K562 (cell line): Measurements from ENCODE around the gene MPIG6B. TPM values are rescaled to one million over a fixed set of nuclear protein-coding genes. Genes with fewer than 3 reads are reported as not detected.

Experiments used
- ELF4 ChIP-seq: fragments of 450-650 bp; formaldehyde crosslinking; IDR thresholded peaks from 2 replicates; pipeline ENCODE4 v1.4.0; 2022; ENCODE audit warnings: missing genetic modification characterization
- FOXK1 ChIP-seq: sonication (generic); formaldehyde crosslinking; IDR thresholded peaks from 2 replicates; pipeline ENCODE4 v1.8.0; 2022; ENCODE audit warnings: missing genetic modification reagents, mild to moderate bottlenecking, borderline replicate concordance
- HNRNPUL1 ChIP-seq: fragments of 200-400 bp; formaldehyde crosslinking; IDR thresholded peaks from 2 replicates; pipeline ENCODE4 v1.6.1; 2017; ENCODE audit warnings: low read length
- HOXB6 ChIP-seq: fragments of 250-450 bp; sonication (Bioruptor Pico); IDR thresholded peaks from 2 replicates; pipeline ENCODE4 v1.5.1; 2022; ENCODE audit warnings: mild to moderate bottlenecking, borderline replicate concordance
- ID3 ChIP-seq, 2 experiments: fragments of 250-450 bp in 1 of 2; fragments of 450-650 bp in 1 of 2; sonication (Bioruptor Pico) in 1 of 2; IDR thresholded peaks; 2 replicates each; pipeline versions ENCODE4 v1.6.1 to v1.8.0; 2016 to 2021; ENCODE audit warnings: mild to moderate bottlenecking in 2 of 2, moderate library complexity in 2 of 2, missing compliant biosample characterization in 1 of 2, missing genetic modification characterization in 1 of 2
- MLLT1 ChIP-seq, 2 experiments: fragments of 450-650 bp; IDR thresholded peaks; 2 replicates each; pipeline ENCODE4 v1.6.1; 2016
- MTA3 ChIP-seq: fragments of 450-650 bp; formaldehyde crosslinking; IDR thresholded peaks from 2 replicates; pipeline ENCODE4 v1.6.1; 2017; ENCODE audit warnings: mild to moderate bottlenecking, borderline replicate concordance
- NFIX ChIP-seq: fragments of 250-450 bp; sonication (Bioruptor Pico); IDR thresholded peaks from 2 replicates; pipeline ENCODE4 v1.4.0; 2020; ENCODE audit warnings: low read depth, mild to moderate bottlenecking, moderate library complexity
- PHB2 ChIP-seq: fragments of 450-650 bp; IDR thresholded peaks from 2 replicates; pipeline ENCODE4 v1.6.1; 2017; ENCODE audit warnings: low read depth
- SRSF3 ChIP-seq: fragments of 200-400 bp; formaldehyde crosslinking; IDR thresholded peaks from 2 replicates; pipeline ENCODE4 v1.6.1; 2016; ENCODE audit warnings: mild to moderate bottlenecking, low read length, moderate library complexity; ENCODE audit not compliant: insufficient read depth
- STAT5B ChIP-seq: fragments of 250-450 bp; sonication (Bioruptor Pico); IDR thresholded peaks from 2 replicates; pipeline ENCODE4 v1.8.0; 2021; ENCODE audit warnings: mild to moderate bottlenecking, inconsistent platforms
- USF1 ChIP-seq: sonication (generic); formaldehyde crosslinking; IDR thresholded peaks from 2 replicates; pipeline ENCODE4 v1.9.0; 2022; ENCODE audit warnings: mild to moderate bottlenecking, missing genetic modification reagents
- ZBTB40 ChIP-seq, 2 experiments: fragments of 450-650 bp in 1 of 2; sonication (generic) in 1 of 2; formaldehyde crosslinking in 1 of 2; IDR thresholded peaks; 2 replicates each; pipeline versions ENCODE4 v1.7.1 to v1.9.0; 2016 to 2022; ENCODE audit warnings: inconsistent platforms in 1 of 2, mild to moderate bottlenecking in 1 of 2, missing genetic modification reagents in 1 of 2
- ZNF408 ChIP-seq: fragments of 250-450 bp; sonication (Bioruptor Pico); IDR thresholded peaks from 2 replicates; pipeline ENCODE4 v1.4.0; 2020; ENCODE audit warnings: low read depth, mild to moderate bottlenecking, moderate library complexity
- ZNF561 ChIP-seq: fragments of 450-650 bp; formaldehyde crosslinking; conservative IDR thresholded peaks from 2 replicates; pipeline ENCODE4 v1.4.0; 2020; ENCODE audit warnings: mild to moderate bottlenecking, moderate library complexity
- polyA plus RNA-seq, 8 experiments: library from polyadenylated mRNA; depleted of rRNA in 4 of 8; stranded (reverse) in 5 of 8; unstranded in 3 of 8; fragments of >200 nt; fragmentation: Nextera tagmentation in 2 of 8; fragmentation: Illumina TruSeq in 1 of 8; extraction: Ambion mirVana in 2 of 8; extraction: Trizol in 1 of 8; gene quantifications; 2 replicates each; pipeline versions ENCODE4 v1.2.1 to v1.2.3, GENCODE V29; 2011 to 2014; ENCODE audit warnings: inconsistent platforms in 1 of 8, missing spikeins in 1 of 8
- total RNA-seq, 7 experiments: library from RNA; depleted of rRNA in 6 of 7; stranded (reverse); fragments of >200 nt in 6 of 7; fragmentation: Illumina TruSeq in 2 of 7; extraction: Trizol in 2 of 7; gene quantifications; 2 replicates each; pipeline versions ENCODE4 v1.2.1 to v1.2.3, GENCODE V29; 2011 to 2021; ENCODE audit warnings: low replicate concordance in 1 of 7

Gene MPIG6B
- total and polyA plus RNA-seq, 9 of the 15 experiments (the other 6 are each of a cell fraction or from before 2014, with no cell fraction given) = 0.11 to 1.2 (median 0.28) TPM; not detected in 1

GRCh38 chr6:31775633-31776484 lies 52.7 kb downstream of the MPIG6B start (continued):
- TF ChIP-seq MLLT1 (IDR thresholded peaks at IDR 0.05) = no peak
- TF ChIP-seq HNRNPUL1 = no peak
- no peak for TF ChIP-seq ZNF561 (CRISPR knock-in tag)
- TF ChIP-seq NFIX (CRISPR knock-in tag) = no peak
- no peak for TF ChIP-seq FOXK1
- TF ChIP-seq SRSF3 = peak; percentile 8; the same call in 1 of the 2 replicates
- TF ChIP-seq ELF4 (CRISPR knock-in tag) = no peak
- no peak for TF ChIP-seq ZBTB40 (IDR thresholded peaks at IDR 0.05)
- no peak for TF ChIP-seq ZBTB40 (CRISPR knock-in tag; IDR thresholded peaks at IDR 0.05)
- TF ChIP-seq STAT5B (CRISPR knock-in tag) = no peak
- no peak for TF ChIP-seq MTA3
- TF ChIP-seq USF1 (CRISPR knock-in tag) = no peak
- TF ChIP-seq ID3 (CRISPR knock-in tag; IDR thresholded peaks at IDR 0.05) = no peak
- TF ChIP-seq ID3 (tag; IDR thresholded peaks at IDR 0.05) = peak; percentile 61; the same call in 1 of the 2 replicates
- TF ChIP-seq PHB2 = no peak
- TF ChIP-seq HOXB6 (CRISPR knock-in tag) = no peak
- no peak for TF ChIP-seq ZNF408 (CRISPR knock-in tag)
